Stimulated activated CD4-positive, alpha-beta T cell treated with anti-CD3 and anti-CD28 coated beads, Interleukin-15, amount 100 ng/mL, for 1 hour (primary cell): ENCODE data around the gene CFAP70.
"Not testable (repeated sequence)": the region's sequence is repeated elsewhere in the genome, so short reads cannot be mapped to it uniquely, and the experiment has no call there.

Source experiments
- DNase-seq, 2 donors: peaks; one replicate each; pipeline ENCODE4 v3.0.0-alpha.2; 2020; ENCODE audit warnings: low read depth in 1 of 2, low spot score in 1 of 2

CFAP70 gene

DNA sequence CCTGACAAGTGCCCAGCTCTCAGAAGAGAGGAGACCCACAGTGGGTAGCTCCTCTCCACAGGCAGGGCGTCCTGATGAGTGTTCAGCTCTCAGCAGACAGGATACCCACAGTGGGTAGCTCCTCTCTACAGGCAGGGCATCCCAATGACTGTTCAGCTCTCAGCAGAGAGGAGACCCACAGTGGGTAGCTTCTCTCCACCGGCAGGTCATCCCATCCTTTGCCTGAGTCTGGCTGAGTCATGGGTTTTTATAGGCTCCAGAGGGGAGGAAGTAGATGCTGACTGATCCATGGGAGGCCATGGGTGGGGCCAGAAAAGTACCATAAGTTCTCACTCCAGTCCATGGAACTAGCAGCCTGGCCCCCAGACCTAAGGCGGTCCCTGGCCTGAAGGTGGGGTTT is 18.5 kb downstream of the CFAP70 start:
- no peak for DNase-seq

- no peak for DNase-seq
These were observed 19.2 kb downstream of the CFAP70 start for GRCh38 chr10:73339436-73339835.

- no peak for DNase-seq
These were observed 19.8 kb downstream of the CFAP70 start for GRCh38 chr10:73338801-73339368.

DNA sequence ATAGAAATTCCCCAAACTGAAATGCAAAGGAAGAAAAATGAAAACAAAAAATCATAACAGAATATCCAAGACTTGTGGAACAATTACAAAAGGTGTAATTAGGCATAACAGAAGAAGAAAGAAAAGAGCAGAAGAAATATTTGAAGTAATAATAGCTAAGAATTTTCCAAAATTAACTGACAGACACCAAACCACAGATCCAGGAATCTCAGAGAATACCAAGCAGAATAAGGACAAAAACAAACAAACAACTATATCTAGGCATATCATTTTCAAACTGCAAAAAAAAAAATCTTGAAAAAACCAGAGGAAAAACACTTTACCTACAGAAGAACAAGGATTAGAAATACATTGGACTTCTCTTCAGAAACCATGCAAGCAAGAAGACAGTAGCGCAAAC is 25.5 kb downstream of the CFAP70 start:
- DNase-seq, result no peak

DNA sequence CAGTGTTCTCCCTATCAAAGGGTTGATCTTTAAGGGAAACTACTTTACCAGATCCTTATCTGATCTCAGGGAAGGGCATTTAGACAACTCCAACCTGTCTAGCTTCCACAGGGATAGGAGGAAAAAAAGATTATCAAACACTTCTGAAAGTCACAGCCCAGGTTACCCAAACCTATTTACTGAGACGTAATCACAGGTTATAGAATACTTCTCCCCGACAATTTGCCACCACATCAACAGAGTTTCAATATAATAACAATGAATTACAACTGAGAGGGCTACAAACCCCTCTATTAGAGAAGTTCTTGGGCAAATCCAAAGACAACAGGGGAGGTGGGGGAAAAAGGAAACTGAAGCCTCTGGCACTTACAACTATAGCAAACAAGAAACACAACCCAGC is 26.3 kb downstream of the CFAP70 start:
- DNase-seq, result no peak

GRCh38 chr10:73328523-73328922 is 30.1 kb downstream of the CFAP70 start:
- DNase-seq, result not testable (repeated sequence)

GRCh38 chr10:73325290-73325689 is 33.4 kb downstream of the CFAP70 start:
- DNase-seq, result not testable (repeated sequence)

DNA sequence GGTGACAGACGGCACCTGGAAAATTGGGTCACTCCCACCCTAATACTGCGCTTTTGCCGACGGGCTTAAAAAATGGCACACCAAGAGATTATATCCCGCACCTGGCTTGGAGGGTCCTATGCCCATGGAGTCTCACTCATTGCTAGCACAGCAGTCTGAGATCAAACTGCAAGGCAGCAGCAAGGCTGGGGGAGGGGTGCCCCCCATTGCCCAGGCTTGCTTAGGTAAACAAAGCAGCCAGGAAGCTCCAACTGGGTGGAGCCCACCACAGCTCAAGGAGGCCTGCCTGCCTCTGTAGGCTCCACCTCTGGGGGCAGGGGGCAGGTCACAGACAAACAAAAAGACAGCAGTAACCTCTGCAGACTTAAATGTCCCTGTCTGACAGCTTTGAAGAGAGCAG is 35.1 kb downstream of the CFAP70 start:
- not testable (repeated sequence) for DNase-seq

DNA sequence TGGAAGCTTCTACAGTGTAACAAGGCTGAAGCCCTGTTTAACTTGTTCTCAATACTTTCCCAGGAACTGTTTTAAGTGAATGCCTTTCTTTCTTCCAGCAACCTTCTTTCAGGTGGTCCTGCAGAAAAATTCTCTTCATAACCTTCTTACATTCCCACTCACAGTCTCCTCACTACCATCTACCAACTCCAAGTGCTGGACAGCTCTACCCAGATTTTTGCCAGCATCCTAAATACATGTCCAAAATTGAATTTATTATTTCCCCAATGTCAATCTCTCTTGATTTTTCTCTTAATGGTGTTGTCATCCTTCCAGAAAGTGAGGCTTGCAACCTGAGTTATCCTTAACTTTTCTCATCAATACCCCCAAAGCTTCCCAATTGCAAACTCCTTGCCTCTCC is 48.2 kb downstream of the CFAP70 start:
- DNase-seq, result no peak

- no peak for DNase-seq
These were observed 51.4 kb downstream of the CFAP70 start for GRCh38 chr10:73307203-73307800.

DNA sequence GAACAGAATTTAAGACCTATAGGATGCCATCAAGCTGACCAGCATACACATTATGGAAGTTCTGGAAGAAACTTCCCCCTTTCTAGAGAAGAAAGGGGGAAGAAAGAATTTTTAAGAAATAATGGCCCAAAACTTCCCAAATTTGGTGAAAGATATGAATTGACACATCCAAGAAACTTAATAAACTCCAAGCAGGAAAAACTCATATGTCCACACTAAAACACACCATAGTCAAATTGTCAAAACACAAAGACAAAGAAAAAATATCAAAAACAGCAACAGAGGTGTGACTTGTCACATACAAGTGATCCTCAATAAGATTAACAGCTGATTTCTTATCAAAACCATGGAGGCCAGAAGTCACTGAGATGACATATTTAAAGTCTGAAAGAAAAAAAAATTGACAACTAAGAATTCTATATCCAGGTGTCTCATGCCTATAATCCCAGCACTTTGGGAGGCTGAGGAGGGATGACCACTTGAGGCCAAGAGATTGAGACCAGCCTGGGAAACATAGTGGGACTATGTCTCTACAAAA is 52.4 kb downstream of the CFAP70 start:
- DNase-seq, result no peak

DNA sequence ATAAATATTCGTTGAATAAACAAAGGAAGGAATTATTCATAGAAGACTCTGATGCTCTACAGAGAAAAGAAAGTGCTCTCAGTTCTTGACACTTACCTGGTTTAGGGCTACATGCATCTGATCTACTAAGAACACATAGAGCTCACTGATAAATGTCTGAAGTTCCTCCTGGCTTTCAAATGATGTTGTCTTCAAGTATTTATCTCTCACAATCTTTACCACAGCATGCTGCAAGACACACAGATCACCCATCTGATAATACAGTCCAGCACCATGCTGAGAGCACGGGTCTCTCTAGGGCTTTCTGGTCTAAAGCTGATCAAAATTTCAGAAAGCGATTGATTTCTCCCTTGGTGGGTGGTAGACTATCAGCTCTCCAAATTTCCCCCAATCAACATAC is 61.7 kb downstream of the CFAP70 start:
- DNase-seq, result no peak

DNA sequence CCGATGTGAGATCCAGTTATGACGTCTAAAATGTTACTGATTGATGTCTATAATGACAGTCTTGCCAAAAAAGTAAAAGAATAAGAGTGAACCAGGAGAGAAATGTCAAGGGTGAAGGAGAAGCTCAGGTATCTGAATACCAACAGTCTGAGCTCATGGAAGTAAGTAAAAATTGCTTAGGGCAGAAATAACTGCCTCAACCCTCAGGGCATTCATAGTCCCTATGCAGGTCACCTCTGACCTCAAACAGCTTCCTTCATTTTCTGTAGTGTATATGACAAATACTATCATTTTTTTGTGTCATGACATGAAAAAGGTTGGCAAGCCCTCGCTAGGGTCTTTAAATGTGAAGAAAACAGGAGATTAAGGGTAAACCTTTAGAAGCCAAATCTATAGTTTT is 65.2 kb downstream of the CFAP70 start:
- no peak for DNase-seq

DNA sequence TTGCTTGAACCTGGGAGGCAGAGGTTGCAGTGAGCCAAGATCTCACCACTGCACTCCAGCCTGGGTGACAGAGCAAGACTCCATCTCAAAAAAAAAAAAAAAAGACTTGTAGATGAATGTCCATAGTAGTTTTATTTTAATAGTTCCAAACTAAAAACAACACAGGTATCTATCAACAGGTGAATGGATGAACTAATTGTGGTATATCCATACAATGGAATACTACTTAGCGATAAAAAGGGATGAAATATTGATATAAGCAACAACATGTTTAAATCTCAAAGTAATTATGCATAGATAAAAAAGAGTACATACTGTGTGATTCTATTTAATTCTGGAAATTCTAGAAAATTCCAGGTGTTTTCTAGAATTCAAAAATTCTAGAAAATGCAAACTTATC is 68.7 kb downstream of the CFAP70 start:
- DNase-seq, result no peak

DNA sequence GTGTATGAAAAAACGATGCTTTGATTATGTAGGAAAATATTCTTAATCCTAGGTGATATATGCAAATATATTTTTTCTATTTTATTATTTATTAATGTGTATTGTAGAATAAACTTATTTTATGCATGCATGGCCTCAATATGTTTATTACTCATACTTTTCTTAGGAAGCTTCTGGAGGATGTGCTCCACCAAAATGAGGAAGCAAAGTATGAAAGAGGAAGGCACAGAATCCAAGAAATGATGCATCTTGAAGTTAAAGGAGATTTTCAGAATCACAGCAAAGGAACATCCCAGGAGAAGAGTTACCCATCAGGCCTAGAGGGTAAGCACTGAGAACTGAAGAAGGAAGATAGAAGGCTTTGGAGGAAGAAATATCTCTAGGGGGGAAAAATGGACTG is 71.2 kb downstream of the CFAP70 start:
- DNase-seq, result no peak

- DNase-seq, result no peak
These were observed 77.6 kb downstream of the CFAP70 start for GRCh38 chr10:73281097-73281496.

DNA sequence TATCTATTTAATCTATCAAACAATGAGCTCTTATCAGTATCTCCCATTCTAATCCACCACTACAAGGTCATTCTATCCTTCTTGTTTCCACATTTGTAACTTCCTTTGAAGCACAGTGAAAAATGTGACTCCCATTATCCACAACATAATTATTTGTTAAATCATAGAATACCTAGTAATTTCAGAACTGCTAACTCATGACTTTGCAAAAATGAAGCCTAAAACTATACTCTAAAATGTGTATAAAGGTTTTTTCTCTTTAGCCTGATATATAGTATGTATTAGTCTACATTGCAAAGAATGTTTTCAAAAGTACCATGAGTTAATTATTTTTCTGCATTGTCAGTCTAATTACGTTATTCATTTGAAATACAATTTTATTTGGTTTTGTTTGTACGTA is 94.2 kb downstream of the CFAP70 start:
- DNase-seq, result no peak

DNA sequence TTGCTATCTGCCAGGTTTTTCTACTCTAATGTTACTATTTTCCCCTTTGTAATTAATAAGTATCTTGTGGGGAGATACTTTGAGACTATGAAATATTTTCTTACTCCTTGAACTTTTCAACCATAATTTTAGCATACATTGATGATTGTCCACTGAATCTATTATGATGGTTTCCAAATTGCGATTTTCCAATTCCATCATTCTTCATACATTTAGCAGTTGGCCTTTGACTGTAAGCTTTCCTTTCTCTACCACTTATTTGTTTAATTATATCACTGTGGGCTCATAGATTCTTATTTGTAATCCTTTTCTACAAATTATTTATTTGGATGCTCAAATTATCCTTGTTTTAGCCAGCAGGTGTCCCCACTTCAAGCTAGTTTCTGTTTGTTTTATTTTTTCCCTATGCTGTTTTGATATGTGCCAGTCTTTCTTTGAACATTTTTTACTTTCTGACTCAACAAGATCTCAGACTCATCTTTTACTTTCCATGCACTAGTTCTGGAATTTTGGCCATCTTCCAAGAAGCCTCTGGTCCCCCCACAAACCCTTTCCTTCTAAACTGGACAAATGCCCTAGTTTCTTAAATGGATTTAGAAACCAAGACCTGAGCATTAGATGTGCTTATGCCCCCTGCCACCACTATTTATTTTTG is 94.8 kb downstream of the CFAP70 start:
- DNase-seq, result no peak

DNA sequence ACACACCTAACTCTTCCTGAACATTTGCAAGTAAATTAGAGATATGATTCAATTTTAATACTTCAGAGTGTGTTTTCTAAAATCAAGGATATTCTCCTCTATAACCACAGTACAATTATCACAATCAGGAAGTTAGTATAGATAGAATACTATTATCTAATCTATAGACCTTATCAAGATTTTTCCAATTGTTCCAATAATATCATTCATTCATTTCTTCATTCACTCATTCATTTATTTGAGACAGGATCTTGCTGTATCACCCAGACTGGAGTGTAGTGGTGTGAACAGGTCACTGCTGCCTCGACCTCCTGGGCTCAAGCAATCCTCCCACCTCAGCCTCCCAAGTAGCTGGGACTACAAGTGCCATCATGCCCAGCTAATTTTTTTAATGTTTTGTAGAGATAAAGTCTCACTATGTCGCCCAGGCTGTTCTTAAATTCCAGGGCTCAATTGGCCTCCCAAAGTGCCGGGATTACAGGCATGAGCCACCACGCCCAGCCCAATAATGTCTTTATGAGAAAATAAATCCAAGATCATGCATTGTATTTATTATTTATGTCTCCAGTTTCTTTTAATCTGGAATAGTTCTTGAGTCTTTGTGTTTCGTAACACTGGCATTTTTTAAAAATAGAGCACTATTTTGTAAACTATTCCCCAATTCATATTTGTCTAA is 95.6 kb downstream of the CFAP70 start:
- no peak for DNase-seq

DNA sequence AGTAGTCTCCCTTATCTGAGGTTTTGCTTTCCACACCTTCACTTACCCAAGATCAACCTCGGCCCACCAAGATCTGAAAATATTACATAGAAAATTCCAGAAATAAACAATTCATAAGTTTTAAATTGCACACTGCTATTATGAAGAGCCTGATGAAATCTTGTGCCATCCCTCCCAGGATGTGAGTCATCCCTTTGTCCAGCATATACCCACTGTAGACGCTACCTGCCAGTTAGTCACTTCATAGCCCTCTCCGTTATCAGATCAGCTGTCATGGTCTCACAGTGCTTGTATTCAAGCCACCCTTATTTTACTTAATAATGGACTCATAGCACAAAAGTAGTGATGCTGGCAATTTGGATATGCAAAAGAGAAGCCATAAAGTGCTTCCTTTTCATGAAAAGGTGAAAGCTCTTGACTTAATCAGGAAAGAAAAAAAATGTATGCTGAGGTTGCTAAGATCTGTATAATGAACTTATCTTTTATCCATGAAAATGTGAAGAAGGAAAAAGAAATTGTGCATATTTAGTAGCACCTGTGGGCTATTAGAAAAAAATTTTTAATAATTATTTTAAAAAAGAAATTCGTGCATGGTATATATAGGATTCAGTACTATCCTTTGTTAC is 96.4 kb downstream of the CFAP70 start:
- DNase-seq, result no peak

- no peak for DNase-seq
These were observed 97.2 kb downstream of the CFAP70 start for GRCh38 chr10:73261362-73261995.
